Measurements from ENCODE around the gene EXO1.
"Not testable (repeated sequence)": the region's sequence is repeated elsewhere in the genome, so short reads cannot be mapped to it uniquely, and the experiment has no call there.

Gene EXO1

DNA sequence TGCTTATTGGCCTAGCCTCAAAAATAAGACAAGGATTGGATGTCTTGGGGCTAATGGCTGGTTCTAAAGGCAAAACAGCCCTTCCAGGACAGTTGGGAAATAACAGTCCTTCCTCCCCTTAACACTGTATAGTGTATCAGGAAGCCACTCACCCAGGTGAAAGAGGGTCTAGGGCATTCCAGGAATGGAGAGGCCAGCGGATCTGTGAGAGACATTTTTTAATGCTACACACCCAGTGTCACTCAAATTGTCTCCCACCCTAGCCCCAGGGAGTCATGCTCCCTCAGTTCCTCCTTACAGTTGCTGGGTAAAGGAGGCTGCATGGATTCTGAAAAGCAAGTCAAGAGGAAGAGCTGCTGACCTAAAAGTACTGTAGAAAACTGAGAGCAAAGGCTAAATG lies 24.1 kb upstream of the EXO1 start:
- no peak overlapping the region for H3K9ac ChIP-seq (ENCODE audit: low read depth, low read length)

DNA sequence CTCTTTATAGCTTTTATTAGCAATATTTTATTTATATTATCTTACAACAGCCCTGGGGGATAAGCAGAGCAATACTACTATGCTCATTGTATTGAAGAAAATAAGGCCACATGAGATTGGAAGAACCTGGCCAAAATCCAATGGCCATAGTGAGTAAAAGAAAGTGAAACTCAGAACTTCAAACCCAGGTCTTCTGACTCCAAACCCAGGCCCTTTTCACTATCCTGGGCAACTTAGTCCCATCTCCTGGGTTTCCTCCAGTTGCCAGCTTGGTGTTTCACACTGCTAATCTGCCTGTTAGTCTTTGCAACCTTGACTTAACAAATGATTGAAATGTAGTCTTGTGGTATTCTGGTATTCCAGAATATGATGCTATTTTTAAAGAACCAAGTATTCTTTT lies 22.4 kb upstream of the EXO1 start:
- no peaks in the 10 kb centered on the region for H3K9me3 ChIP-seq (ENCODE audit: control insufficient read depth, insufficient read depth, low read length)
- no peaks in the 10 kb centered on the region for H3K4me1 ChIP-seq (ENCODE audit: insufficient read depth, low read length)
- H3K36me3 ChIP-seq (ENCODE audit: insufficient read depth, low read length), result no peaks in the 10 kb centered on the region
- H3K9ac ChIP-seq (ENCODE audit: low read depth, low read length), result no peak overlapping the region

More for the DNA sequence above, 24.1 kb upstream of the EXO1 start:
- Histone ChIP-seq H3K4me1 (ENCODE audit: insufficient read depth, low read length) (no peaks in the 10 kb centered on the region), H3K36me3 (ENCODE audit: insufficient read depth, low read length) (no peaks in the 10 kb centered on the region), H3K9me3 (ENCODE audit: control insufficient read depth, insufficient read depth, low read length) (no peaks in the 10 kb centered on the region)

GRCh38 chr1:241826613-241827012 lies 21.4 kb upstream of the EXO1 start:
- H3K36me3 ChIP-seq (ENCODE audit: insufficient read depth, low read length); H3K9ac ChIP-seq (ENCODE audit: low read depth, low read length); H3K4me1 ChIP-seq (ENCODE audit: insufficient read depth, low read length); H3K9me3 ChIP-seq (ENCODE audit: control insufficient read depth, insufficient read depth, low read length): not testable (repeated sequence)

- Histone ChIP-seq H3K9ac (ENCODE audit: low read depth, low read length) (no peak overlapping the region), H3K9me3 (ENCODE audit: control insufficient read depth, insufficient read depth, low read length) (no peaks in the 10 kb centered on the region), H3K4me1 (ENCODE audit: insufficient read depth, low read length) (no peaks in the 10 kb centered on the region), H3K36me3 (ENCODE audit: insufficient read depth, low read length) (no peaks in the 10 kb centered on the region)
Measured at GRCh38 chr1:241827264-241827663, 20.7 kb upstream of the EXO1 start.

DNA sequence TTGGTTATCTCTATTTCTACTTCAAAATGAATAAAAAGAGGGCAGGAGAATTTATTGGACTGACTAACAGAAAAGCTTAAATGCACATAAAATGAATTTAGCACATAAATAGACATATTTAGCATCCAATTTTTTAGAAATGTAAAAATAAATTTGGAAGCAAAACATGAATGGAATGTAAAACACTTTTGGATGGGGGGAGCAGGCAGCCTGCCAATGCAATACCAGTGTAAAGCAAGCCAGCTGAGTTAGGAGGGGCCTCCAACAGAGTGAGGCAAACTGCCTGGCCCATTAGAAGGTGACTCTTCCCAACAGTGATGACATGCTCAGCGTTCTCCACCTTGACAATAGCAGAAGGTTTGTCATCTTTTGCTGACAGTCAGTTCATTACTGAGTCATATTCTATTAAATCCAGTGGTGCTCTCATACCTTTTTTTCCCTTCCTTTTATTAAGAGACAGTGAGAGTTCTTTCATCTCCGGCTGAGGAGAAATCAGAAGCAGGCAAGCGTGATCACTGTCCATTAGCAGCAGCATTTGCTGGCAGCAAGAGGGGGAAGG lies 19.5 kb upstream of the EXO1 start:
- Histone ChIP-seq H3K4me1 (ENCODE audit: insufficient read depth, low read length) (no peaks in the 10 kb centered on the region), H3K9me3 (ENCODE audit: control insufficient read depth, insufficient read depth, low read length) (no peaks in the 10 kb centered on the region), H3K9ac (ENCODE audit: low read depth, low read length) (no peak overlapping the region), H3K36me3 (ENCODE audit: insufficient read depth, low read length) (no peaks in the 10 kb centered on the region)

GRCh38 chr1:241829468-241829867 lies 18.5 kb upstream of the EXO1 start:
- no peaks in the 10 kb centered on the region for H3K36me3 ChIP-seq (ENCODE audit: insufficient read depth, low read length)
- H3K9me3 ChIP-seq (ENCODE audit: control insufficient read depth, insufficient read depth, low read length), result no peaks in the 10 kb centered on the region

DNA sequence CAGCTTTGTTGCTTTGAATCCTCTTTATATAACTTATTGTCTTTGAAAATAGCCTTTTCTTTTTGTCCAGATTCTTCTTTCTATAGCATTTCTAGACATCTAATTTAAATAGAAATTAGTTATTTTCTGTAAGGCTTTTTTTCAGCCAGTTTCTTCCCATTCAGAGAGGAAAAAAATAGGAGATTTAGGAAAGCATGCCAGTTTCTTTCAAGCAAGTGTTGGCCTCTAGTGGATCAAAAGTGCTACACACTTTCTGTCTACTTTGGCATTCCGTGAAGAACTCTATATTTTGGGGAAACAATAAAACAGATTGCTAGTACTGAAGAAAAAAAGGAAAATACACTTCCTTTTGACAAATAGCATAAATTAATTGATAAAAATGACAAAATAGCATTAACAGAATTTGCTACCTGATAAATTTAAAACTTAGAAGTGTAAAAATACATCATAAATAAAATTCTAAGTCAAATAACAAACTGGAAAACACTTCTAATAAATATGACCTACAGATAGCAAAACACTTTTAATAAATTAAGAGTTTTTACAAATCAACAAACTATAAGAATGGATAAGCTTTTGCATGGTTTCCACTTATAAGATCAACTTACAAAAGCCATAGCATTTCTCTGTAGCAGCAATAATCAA lies 13.1 kb upstream of the EXO1 start:
- no peaks in the 10 kb centered on the region for H3K9me3 ChIP-seq (ENCODE audit: control insufficient read depth, insufficient read depth, low read length)
- no peak overlapping the region for H3K9ac ChIP-seq (ENCODE audit: low read depth, low read length)
- no peaks in the 10 kb centered on the region for H3K36me3 ChIP-seq (ENCODE audit: insufficient read depth, low read length)
- H3K4me1 ChIP-seq (ENCODE audit: insufficient read depth, low read length), result no peaks in the 10 kb centered on the region

More at GRCh38 chr1:241829468-241829867, 18.5 kb upstream of the EXO1 start:
- H3K4me1 ChIP-seq (ENCODE audit: insufficient read depth, low read length), result no peaks in the 10 kb centered on the region
- H3K9ac ChIP-seq (ENCODE audit: low read depth, low read length), result no peak overlapping the region

DNA sequence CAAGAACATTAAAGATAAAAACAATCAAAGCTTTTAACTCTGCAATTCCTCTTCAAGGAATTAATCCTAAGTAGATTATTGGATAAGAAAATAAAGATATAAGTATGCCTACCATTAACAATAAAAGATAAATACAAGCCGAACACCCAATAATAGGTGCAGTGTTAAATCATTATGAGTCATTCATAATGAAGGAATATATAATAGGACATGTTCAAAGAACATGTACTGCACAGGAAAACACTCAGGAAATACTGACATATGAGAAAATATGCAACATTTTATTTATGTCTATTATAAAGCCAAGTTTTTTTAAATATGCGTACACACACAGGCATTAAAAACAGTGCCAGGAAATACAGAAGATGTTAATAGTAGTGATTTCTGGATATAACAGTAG lies 11.1 kb upstream of the EXO1 start:
- Histone ChIP-seq H3K9ac (ENCODE audit: low read depth, low read length) (no peak overlapping the region), H3K36me3 (ENCODE audit: insufficient read depth, low read length) (no peaks in the 10 kb centered on the region), H3K4me1 (ENCODE audit: insufficient read depth, low read length) (no peaks in the 10 kb centered on the region), H3K9me3 (ENCODE audit: control insufficient read depth, insufficient read depth, low read length) (no peaks in the 10 kb centered on the region)

GRCh38 chr1:241837416-241837815 lies 10.6 kb upstream of the EXO1 start:
- Histone ChIP-seq H3K9ac (ENCODE audit: low read depth, low read length) (no peak overlapping the region), H3K9me3 (ENCODE audit: control insufficient read depth, insufficient read depth, low read length) (no peaks in the 10 kb centered on the region), H3K4me1 (ENCODE audit: insufficient read depth, low read length) (no peaks in the 10 kb centered on the region)

GRCh38 chr1:241837901-241838300 lies 10.1 kb upstream of the EXO1 start:
- no peak overlapping the region for H3K9ac ChIP-seq (ENCODE audit: low read depth, low read length)
- no peaks in the 10 kb centered on the region for H3K9me3 ChIP-seq (ENCODE audit: control insufficient read depth, insufficient read depth, low read length)
- H3K36me3 ChIP-seq (ENCODE audit: insufficient read depth, low read length), result no peaks in the 10 kb centered on the region
- no peaks in the 10 kb centered on the region for H3K4me1 ChIP-seq (ENCODE audit: insufficient read depth, low read length)

More at GRCh38 chr1:241837416-241837815, 10.6 kb upstream of the EXO1 start:
- no peaks in the 10 kb centered on the region for H3K36me3 ChIP-seq (ENCODE audit: insufficient read depth, low read length)

- Histone ChIP-seq H3K4me1 (ENCODE audit: insufficient read depth, low read length) (no peaks in the 10 kb centered on the region), H3K9me3 (ENCODE audit: control insufficient read depth, insufficient read depth, low read length) (no peaks in the 10 kb centered on the region), H3K36me3 (ENCODE audit: insufficient read depth, low read length) (no peaks in the 10 kb centered on the region), H3K9ac (ENCODE audit: low read depth, low read length) (no peak overlapping the region)
Measured at GRCh38 chr1:241838897-241839296, 9.1 kb upstream of the EXO1 start.

- Histone ChIP-seq H3K36me3 (ENCODE audit: insufficient read depth, low read length) (no peaks in the 10 kb centered on the region), H3K9ac (ENCODE audit: low read depth, low read length) (no peak overlapping the region), H3K4me1 (ENCODE audit: insufficient read depth, low read length) (no peaks in the 10 kb centered on the region), H3K9me3 (ENCODE audit: control insufficient read depth, insufficient read depth, low read length) (no peaks in the 10 kb centered on the region)
Measured at GRCh38 chr1:241839369-241839979, 8.5 kb upstream of the EXO1 start.

DNA sequence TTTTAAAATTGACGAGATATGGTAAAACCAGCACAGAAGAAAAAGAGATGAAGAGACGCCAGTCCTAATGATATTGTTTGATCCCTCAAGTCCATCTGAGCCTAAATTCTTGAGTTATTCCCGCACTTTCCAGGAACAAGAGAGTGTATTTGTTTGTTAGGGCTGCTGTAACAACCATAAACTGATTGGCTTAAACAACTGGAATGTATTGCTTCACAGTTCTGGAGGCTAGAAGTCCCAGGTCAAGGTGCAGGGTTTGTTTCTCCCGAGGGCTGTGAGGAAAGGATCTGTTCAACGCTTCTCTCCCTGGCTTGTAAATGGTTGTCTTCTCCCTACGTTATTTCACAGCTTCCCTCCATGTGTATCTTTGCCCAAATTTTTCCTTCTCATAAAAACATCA lies 7.8 kb upstream of the EXO1 start:
- Histone ChIP-seq H3K9ac (ENCODE audit: low read depth, low read length) (no peak overlapping the region), H3K9me3 (ENCODE audit: control insufficient read depth, insufficient read depth, low read length) (no peaks in the 10 kb centered on the region)

GRCh38 chr1:241841691-241842090 lies 6.3 kb upstream of the EXO1 start:
- Histone ChIP-seq H3K4me1 (ENCODE audit: insufficient read depth, low read length) (no peaks in the 10 kb centered on the region), H3K9ac (ENCODE audit: low read depth, low read length) (no peak overlapping the region), H3K36me3 (ENCODE audit: insufficient read depth, low read length) (no peaks in the 10 kb centered on the region), H3K9me3 (ENCODE audit: control insufficient read depth, insufficient read depth, low read length) (no peaks in the 10 kb centered on the region)

More for the DNA sequence above, 7.8 kb upstream of the EXO1 start:
- Histone ChIP-seq H3K4me1 (ENCODE audit: insufficient read depth, low read length) (no peaks in the 10 kb centered on the region), H3K36me3 (ENCODE audit: insufficient read depth, low read length) (no peaks in the 10 kb centered on the region)

DNA sequence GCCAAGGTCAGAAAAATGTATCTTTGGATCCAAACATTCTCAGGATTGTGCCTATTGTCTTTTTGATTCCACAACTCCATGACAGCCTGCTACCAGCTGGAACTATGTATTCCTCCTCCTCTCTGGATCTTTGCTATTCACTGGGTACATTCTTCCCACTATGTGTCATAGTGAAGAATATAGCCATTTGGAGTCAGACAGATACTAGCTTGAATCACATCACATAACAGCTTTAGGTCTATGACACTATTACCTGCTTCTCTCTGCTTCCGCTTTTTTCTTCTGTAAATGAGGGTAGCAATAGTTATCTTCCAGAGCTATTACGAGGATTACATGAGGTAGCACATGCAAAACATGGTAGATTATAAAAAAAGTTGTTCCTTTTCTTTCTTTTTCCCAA lies 5.4 kb upstream of the EXO1 start:
- Histone ChIP-seq H3K36me3 (ENCODE audit: insufficient read depth, low read length) (no peaks in the 10 kb centered on the region), H3K9me3 (ENCODE audit: control insufficient read depth, insufficient read depth, low read length) (no peaks in the 10 kb centered on the region), H3K9ac (ENCODE audit: low read depth, low read length) (no peak overlapping the region), H3K4me1 (ENCODE audit: insufficient read depth, low read length) (no peaks in the 10 kb centered on the region)

Data from ES-I3 (cell line).